ENCODE data around the gene ZNF462.

- TF ChIP-seq CTCF (conservative IDR thresholded peaks at IDR 0.05; ENCODE audit: low read length) = no peak
- TF ChIP-seq EZH2phosphoT487 (IDR thresholded peaks at IDR 0.05; ENCODE audit: borderline replicate concordance) = no peak
These were observed 6.1 kb downstream of the ZNF462 start for GRCh38 chr9:106869028-106869427.

All from Loucy (cell line).